GM21619 (cell line): ENCODE results near the gene ENO2.
"Not testable (repeated sequence)": the region's sequence is repeated elsewhere in the genome, so short reads cannot be mapped to it uniquely, and the experiment has no call there.

Experiments used
- ATAC-seq: cut with Tn5 transposase; IDR thresholded peaks from one replicate; pipeline ENCODE4 v1.9.1; 2021; ENCODE audit not compliant: unreplicated experiment

The ENO2 gene

DNA sequence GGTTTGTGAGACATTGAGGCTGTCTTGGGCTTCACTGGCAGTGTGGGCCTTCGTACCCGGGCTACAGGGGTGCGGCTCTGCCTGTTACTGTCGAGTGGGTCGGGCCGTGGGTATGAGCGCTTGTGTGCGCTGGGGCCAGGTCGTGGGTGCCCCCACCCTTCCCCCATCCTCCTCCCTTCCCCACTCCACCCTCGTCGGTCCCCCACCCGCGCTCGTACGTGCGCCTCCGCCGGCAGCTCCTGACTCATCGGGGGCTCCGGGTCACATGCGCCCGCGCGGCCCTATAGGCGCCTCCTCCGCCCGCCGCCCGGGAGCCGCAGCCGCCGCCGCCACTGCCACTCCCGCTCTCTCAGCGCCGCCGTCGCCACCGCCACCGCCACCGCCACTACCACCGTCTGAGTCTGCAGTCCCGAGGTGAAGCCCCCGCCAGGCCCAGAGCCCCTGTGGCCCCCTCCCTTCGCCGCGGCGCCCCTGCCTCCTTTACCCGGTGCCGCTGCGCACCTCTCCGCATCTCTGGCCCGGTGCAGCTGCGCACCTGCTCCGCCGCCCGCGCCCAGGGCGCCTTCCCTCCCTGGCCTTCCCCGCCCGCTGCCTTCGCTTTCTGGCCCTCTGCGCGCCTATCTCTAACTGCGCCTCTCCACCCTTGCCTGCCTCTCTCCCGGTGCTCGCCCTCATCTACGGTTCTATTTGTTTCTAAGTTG is at the start of gene ENO2:
ENO2 (plus strand) TSS at position 335 of the 701 bp plus-strand sequence. CDS start 1,253 bp downstream, outside the sequence.
- ATAC-seq = peak; percentile 73

DNA sequence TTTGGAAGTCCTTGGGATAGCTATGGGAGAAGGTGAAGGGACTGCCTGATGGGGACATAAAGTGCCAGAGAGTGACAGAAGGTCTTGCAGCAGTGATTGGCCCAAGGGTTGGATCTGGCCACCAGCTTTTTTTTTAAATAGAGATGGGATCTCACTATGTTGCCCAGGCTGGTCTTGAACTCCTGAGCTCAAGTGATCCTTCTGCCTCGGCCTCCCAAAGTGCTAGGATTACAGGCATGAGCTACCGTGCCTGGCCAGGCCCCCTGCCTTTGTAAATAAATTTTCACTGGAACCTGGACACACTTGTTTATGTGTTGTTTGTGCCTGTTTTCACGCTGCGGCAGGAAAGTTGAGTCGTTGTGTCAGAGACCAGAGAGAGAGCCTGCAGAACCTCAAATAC is 49.1 kb upstream of the ENO2 start:
- ATAC-seq = not testable (repeated sequence)

DNA sequence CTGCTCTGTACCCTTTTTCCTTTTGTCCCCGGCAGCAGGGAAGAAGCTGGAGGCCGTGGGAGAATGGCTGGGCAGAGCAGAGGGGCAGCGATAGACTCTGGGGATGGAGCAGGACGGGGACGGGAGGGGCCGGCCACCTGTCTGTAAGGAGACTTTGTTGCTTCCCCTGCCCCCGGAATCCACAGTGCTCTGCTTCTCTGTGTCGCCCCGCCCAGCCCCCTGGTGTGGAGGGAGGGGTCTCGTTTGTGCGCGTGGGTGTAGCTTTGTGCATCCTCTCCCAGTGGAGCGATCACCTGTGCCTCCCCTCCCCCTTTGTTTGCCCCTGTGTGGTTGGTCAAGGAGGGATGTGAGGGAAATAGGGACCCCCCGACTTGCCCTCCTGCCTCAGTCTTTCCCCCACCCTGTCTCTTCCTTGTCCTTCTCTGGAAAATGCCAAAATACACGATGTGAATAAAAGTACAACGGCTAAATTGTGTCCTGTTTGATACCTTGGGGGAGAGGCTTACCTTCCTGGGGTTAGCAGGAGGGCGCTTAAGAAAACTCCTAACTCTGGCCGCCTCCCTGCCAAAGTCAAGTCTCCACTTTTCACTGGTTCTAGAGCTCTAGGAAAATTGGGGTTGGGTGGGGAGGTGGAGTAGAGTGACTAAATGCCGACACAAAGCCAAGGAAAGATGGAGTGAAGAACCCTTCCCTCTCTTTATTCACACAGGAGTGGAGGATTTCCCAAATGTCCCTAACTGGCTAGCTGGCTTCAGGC is 48.0 kb upstream of the ENO2 start:
- no peak for ATAC-seq

DNA sequence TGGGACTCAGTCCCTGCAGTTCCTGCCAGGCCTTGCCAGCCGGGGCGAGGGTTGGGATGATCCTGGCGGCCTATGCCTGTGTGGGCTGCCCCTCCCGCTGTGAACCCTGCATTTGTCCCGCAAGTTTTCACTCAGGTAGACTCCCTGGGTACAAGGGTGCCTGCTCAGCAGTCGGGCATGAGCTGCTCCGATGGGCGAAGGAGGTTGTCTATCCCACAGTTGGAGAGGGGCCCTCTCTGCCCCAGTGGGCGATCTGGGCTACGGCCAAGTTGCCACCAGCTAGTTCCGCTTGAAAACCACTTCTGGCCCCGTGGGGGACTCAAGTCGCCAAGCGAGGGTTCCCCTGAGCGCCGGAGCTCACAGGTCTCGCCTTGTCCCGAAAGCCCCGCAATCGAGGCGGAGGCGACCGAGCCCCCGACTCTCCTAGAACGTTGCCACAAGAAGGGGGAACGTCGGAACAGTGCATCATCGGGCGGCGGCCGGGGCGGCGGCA is 47.4 kb upstream of the ENO2 start:
- ATAC-seq = peak; percentile 7

DNA sequence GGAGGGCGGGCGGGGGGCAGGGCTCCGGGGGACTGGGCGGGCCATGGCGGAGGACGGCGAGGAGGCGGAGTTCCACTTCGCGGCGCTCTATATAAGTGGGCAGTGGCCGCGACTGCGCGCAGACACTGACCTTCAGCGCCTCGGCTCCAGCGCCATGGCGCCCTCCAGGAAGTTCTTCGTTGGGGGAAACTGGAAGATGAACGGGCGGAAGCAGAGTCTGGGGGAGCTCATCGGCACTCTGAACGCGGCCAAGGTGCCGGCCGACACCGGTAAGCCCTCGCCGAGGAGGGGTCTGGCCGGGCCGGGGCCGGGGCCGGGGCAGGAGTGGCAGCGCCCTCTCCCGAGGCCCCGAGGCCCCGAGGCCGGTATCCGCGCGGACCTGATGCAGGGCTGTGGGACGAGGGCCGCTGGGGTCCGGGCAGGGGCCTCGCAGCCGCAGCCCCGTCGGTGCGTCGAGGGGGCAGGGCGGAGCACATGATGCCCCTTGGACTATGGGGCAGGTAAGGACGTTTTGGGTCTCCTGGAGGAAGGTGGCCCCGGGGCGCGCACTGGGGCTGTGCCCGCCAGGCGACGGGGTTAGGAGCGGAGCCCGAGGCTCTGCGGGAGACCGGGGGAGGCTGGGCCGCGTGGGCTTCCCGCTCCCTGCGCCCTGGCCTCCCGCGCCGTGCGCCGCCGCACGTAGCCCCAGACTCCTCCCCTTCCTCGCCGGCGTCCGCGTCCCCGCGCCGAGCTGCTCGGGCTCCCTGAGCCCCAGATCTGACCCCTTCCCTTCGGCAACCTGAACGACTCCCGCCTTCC is 46.8 kb upstream of the ENO2 start, which contains the start of gene TPI1:
TPI1 (plus strand) TSS at position 119 of the 798 bp plus-strand sequence; CDS start at position 155, 36 bp downstream.
- ATAC-seq = peak; percentile 46

DNA sequence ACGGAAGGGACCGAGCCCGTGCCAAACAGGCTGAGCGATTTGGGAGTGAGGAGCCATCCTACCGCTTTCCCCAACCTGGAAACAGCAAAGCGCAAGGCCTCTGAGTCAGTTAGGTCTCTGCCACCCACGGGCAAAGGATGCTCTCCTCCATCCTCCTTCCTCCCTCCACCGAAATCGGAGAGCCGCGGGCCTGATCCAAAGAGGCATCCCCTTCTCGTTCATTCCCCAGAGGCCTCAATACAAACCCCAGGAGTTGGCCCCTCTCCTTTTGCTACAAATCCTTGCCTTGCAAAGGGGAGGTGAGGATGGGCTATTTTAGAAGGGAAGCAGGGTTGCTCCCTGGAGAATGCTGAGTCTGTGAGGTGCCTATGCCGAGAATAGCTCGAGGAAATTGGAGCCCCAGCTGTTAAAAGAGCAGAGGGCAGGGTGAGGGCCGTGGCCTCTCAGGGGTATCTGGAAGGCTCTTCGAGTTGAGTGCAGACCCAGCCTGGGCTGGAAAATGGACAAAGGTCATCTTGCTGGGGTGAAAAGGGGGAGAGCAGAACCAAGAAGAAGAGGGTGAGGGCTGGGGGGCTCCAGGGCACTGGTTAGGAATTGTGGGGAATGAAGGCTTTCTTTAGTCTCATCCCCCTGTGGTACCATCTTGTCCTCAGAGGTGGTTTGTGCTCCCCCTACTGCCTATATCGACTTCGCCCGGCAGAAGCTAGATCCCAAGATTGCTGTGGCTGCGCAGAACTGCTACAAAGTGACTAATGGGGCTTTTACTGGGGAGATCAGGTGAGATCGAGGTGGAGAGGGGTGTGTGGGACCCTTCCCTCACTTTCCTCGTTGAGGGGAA is 46.0 kb upstream of the ENO2 start:
- ATAC-seq = no peak

DNA sequence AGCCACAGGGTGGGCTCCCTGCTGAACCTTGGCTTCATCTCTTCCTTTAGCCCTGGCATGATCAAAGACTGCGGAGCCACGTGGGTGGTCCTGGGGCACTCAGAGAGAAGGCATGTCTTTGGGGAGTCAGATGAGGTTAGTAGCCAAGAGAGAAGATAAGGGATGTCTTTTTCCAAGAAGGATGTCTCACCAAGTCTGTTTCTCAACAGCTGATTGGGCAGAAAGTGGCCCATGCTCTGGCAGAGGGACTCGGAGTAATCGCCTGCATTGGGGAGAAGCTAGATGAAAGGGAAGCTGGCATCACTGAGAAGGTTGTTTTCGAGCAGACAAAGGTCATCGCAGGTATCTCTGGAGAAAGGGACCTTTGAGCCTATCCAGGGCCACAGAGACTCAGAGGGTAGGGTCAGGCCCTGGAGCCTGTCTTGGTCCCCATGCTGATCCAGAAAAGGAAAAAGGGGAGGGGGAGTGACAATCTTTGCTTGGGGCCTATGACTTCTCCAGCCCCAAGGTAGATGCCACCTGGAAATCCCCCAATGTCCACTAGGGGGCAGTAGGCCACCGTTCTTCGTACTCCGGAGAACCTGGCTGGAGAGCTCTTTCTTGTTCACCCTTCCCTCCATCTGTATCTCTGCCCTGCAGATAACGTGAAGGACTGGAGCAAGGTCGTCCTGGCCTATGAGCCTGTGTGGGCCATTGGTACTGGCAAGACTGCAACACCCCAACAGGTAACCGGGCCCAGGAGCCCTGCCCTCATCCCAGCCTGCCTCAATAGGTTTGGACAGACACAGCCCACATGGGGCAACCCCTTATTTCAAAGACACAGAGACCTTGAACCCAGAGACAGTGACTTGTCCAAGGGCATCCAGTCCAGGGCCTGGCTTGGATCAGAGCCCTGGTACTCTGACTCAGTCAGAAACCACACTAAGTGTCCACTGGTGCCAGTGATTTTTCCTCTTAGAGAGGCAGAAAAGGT is 45.0 kb upstream of the ENO2 start:
- ATAC-seq = no peak

DNA sequence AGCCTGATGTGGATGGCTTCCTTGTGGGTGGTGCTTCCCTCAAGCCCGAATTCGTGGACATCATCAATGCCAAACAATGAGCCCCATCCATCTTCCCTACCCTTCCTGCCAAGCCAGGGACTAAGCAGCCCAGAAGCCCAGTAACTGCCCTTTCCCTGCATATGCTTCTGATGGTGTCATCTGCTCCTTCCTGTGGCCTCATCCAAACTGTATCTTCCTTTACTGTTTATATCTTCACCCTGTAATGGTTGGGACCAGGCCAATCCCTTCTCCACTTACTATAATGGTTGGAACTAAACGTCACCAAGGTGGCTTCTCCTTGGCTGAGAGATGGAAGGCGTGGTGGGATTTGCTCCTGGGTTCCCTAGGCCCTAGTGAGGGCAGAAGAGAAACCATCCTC is 44.1 kb upstream of the ENO2 start:
- ATAC-seq = not testable (repeated sequence)

DNA sequence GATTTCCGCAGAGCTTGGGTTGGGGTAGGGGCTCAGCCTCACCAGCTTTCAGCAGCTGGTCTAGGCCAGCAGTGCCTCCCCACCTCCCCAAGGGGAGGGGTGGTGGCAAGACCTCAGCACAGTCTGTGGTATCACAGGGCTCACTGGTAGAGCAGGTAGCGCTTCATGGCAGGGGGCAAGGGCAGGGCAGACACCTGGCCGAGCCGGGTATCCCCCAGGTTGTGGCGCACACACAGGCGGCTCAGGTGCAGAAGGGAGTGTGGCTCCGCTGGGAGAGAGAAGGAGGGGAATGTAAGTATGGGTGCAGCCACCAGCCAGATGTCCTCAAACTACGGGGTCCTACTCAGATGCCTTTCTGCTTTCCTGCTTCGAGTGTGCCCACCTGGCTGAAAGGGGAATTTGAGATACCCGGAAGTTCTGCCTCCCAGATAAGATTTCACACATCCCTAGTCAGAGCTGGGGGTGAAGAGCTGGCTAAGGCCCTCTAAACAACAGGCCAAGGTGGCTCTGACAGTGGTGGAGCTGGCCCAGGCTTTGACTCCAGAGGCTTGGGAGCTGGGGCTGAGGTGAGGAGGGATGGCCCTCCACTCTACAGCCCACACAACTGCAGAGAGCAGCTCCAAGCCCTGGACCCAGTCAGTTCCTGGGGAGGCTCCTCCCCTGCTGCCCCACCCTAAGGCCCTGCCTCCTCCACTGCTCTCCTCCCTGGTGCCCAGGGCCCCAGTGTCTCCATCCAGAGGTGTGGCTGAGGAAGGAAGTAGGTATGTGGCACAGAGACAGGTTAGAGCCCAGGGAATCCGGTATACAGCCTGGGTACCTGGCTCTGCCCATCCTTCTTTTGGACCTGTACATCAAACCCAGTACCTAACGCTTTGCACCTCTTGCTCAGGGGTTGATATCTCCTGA is 43.1 kb upstream of the ENO2 start:
- ATAC-seq = no peak

DNA sequence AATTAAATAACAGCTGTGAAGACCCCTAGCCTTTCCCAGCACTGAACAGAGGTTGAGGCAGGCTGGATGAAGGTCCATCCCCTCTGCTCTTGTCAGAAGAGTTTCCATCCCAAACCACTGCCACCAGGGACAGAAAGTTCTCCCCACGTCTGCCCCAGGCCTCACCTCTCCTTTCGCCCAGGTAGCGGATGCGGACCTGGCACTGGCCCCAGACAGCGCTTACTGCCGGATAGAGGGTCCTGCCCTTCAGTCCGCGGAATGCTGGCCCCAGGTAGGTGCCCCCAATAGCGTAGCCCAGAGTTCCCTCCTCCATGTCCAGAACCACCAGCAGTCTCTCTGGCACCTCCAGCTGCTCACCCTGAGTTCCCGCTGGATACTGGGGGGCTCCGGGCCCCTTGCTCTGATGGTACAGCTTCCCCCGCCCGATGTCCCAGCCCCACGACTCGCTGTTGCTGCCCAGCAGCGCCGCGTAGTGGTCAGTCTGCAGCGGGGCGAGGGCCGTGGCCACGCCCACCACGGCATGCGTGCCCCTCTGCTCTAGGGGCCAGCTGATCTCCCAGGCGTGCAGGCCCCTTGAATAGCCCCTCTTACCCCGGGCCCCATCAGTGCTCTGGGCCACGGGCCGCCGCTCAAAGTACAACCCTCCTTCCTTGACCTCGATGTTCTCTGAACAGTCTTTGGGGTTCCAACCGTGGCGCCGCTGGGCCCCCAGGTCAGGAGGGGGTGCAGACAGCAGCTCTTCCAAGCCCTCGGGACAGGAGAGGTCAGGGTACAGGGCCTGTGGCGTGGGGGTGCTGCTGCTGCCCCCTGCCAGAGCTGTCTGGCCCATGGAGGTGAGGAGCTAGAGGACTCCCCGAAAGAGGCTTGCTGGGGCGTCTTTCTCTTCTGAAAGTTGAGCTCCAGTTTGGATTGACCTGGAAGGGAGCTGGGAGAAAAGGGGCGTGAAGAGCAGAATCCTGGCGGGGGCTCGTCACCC is 42.0 kb upstream of the ENO2 start:
- ATAC-seq = peak; percentile 25

DNA sequence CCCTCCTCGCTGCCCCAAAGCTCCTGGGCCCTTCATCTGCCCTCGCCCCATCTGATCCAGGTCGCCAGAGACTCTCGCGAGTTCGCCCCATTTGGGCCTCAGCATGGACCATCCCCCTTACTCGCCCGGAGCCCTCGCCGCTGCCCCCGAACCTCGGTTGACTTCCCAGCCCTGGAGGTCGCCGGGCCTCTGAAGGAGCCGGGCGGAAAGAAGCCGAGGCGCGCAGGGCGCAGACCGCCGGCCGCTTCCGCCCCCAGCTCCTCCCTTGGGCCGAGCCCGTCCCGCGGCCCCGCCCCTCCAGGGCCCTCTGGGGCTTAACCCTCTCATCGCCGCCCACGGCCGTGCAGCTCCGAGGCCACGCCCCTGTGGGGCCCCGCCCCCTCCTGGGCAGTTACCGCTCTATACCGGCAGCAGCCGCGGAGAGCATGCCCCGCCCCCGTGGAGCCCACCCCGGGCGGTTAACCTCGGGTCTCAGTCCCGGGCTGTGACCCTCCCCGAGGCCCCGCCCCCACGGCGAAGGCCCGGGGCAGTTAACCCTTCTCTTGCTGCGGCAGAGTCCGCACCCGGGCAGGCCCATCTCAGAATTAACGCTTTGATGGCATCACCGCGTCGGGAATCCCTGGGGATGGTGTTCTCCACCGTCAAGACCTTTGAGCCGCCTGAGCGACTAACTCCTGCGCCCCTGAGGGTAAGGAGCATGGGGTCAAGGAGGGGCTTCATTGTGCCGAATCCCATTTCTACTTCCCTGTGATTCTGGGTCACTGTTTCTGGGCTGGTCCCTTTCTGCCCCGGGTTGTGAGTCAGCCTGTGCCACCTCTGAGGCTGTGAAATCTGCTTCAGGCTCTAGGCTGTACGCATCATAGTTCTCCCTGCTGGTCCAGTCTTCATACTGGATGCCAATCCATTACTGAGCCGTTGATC is 41.0 kb upstream of the ENO2 start, which contains the start of gene SPSB2:
SPSB2 (minus strand) TSS at position 210 of the 921 bp plus-strand sequence. CDS start 402 bp downstream, outside the sequence.
- ATAC-seq = peak; percentile 66

DNA sequence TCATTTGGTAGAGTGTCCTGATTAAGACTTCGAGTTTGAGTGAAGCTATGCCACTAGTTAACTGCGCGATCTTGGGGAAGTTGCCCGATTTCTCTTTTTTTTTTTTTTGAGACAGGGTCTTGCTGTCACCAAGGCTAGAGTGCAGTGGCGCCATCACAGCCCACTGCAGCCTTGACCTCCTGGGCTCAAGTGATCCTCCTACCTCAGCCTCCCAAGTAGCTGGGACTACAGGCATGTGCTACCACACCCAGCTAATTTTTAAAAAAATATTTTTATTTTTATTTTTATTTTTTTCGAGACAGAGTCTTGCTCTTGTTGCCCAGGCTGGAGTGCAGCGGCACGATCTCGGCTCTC is 40.4 kb upstream of the ENO2 start:
- ATAC-seq = not testable (repeated sequence)

DNA sequence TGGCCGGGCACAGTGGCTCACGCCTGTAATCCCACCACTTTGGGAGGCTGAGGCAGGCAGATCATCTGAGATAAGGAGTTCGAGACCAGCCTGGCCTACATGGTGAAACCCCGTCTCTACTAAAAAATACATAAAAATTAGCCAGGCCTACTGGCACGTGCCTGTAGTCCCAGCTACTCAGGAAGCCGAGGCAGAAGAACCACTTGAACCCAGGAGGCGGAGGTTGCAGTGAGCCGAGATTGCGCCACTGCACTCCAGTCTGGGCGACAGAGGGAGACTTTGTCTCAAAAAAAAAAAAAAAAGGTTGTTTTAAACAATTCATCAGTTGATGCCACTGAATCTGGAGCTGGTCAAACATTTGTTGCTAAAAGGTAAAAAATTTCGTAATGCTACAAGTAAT is 34.6 kb upstream of the ENO2 start:
- ATAC-seq = not testable (repeated sequence)

DNA sequence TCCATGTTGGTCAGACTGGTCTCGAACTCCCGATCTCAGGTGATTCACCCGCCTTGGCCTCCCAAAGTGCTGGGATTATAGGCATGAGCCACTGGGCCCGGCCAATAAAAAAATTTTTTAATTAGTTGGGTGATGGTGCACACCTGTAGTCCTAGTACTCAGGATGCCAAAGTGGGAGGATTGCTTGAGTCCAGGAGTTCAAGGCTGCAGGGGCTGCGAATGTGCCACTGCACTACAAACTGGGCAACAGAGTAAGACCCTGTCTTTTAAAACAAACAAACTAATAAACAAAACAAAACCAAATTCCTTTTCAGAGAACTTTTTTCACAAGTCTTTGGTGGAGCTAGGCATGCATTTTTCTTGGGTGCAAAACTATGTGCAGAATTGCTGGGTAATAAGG is 31.1 kb upstream of the ENO2 start:
- ATAC-seq = no peak

DNA sequence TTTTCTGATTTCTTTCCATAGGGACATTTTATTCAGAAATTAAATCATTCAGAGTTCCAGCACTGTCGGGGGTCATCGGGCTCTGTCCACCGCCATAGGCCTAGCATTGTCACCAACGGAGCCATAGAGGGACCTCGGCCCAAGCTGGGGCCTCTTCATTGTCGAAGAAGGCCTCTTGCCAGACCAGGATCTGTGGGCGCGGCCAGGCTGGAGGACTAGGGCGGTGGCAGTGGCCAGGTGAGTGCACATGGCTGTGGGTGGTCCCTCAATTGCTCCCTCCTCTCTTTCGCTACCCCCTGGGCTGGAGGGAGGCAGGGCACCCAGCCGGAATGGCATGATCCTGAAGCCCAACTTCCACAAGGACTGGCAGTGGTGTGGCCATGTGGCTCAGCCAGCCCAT is 30.7 kb upstream of the ENO2 start:
- ATAC-seq = no peak

DNA sequence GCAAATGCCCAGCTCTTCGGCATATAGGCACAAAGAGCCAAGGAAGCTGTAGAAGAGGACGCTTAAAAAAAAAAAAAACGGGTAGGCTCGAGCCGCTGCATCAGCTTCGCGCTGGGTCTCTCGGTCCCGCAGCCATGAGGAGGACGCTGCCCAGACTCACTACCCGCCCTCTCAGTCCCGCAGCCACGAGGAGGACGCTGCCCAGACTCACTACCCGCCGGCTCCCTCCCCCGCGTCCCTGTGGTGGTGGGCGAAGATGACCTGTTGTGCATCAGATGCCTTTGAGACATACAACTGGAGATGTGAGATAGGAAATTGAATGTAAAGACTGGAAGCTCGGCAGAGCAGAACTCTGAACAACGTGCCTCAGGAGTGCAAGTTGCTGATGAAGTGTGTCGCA is 29.8 kb upstream of the ENO2 start:
- no peak for ATAC-seq
